ENCODE measurements around the gene GSTK1.
A peak's percentile ranks its signal among the peaks of the same experiment; 100 is the strongest.
"Not testable (repeated sequence)": the region's sequence is repeated elsewhere in the genome, so short reads cannot be mapped to it uniquely, and the experiment has no call there.

GSTK1 gene

GRCh38 chr7:143285806-143286521 lies 22.7 kb downstream of the GSTK1 start:
- H3K4me3 ChIP-seq (ENCODE audit: low read depth, low read length), result no peak overlapping the region
- no peak for TF ChIP-seq CTCF (IDR thresholded peaks at IDR 0.05; ENCODE audit: control insufficient read depth, extremely low read depth, insufficient read depth)

GRCh38 chr7:143286522-143286890 lies 23.3 kb downstream of the GSTK1 start:
- DNase-seq (ENCODE audit: low read depth), result no peak
- TF ChIP-seq CTCF (IDR thresholded peaks at IDR 0.05; ENCODE audit: control insufficient read depth, extremely low read depth, insufficient read depth), result no peak
- H3K4me3 ChIP-seq (ENCODE audit: low read depth, low read length), result no peak overlapping the region

More at GRCh38 chr7:143285806-143286521, 22.7 kb downstream of the GSTK1 start:
- no peak for DNase-seq (ENCODE audit: low read depth)

- H3K4me3 ChIP-seq (ENCODE audit: low read depth, low read length), result peak overlapping the region; percentile 80
- TF ChIP-seq CTCF (IDR thresholded peaks at IDR 0.05; ENCODE audit: control insufficient read depth, extremely low read depth, insufficient read depth), result no peak
Observed at GRCh38 chr7:143287339-143287934, 24.2 kb downstream of the GSTK1 start.

GRCh38 chr7:143287935-143288826 lies 24.9 kb downstream of the GSTK1 start, which contains the start of gene CASP2:
CASP2 (plus strand) TSS chr7:143288351; CDS start chr7:143288456, 105 bp downstream.
- peak; percentile 72 for DNase-seq (ENCODE audit: low read depth)
- peak; percentile 34 for TF ChIP-seq CTCF (IDR thresholded peaks at IDR 0.05; ENCODE audit: control insufficient read depth, extremely low read depth, insufficient read depth)
- peak within 1 kb of the TSS; percentile 80 for H3K4me3 ChIP-seq (ENCODE audit: low read depth, low read length)

More at GRCh38 chr7:143287339-143287934, 24.2 kb downstream of the GSTK1 start:
- DNase-seq (ENCODE audit: low read depth), result no peak

GRCh38 chr7:143288836-143289235 lies 25.6 kb downstream of the GSTK1 start:
- no peak for TF ChIP-seq CTCF (IDR thresholded peaks at IDR 0.05; ENCODE audit: control insufficient read depth, extremely low read depth, insufficient read depth)
- DNase-seq (ENCODE audit: low read depth), result no peak

GRCh38 chr7:143289421-143289820 lies 26.2 kb downstream of the GSTK1 start:
- H3K4me3 ChIP-seq (ENCODE audit: low read depth, low read length), result peak overlapping the region; percentile 80
- no peak for TF ChIP-seq CTCF (IDR thresholded peaks at IDR 0.05; ENCODE audit: control insufficient read depth, extremely low read depth, insufficient read depth)
- DNase-seq (ENCODE audit: low read depth), result no peak

More at GRCh38 chr7:143288836-143289235, 25.6 kb downstream of the GSTK1 start:
- peak overlapping the region; percentile 80 for H3K4me3 ChIP-seq (ENCODE audit: low read depth, low read length)

- DNase-seq (ENCODE audit: low read depth), result not testable (repeated sequence)
Observed at GRCh38 chr7:143289888-143290287, 26.6 kb downstream of the GSTK1 start.

More at GRCh38 chr7:143289888-143290287, 26.6 kb downstream of the GSTK1 start:
- not testable (repeated sequence) for H3K4me3 ChIP-seq (ENCODE audit: low read depth, low read length)

Data from LNCaP clone FGC (cell line).